SK-N-SH treated with all-trans-retinoic acid at 6 μM for 48 hours (cell line): ENCODE results near the gene ST6GALNAC3.

Experiments used
- GLIS3 ChIP-seq: fragments of 250-450 bp; sonication (Bioruptor Pico); IDR thresholded peaks from 2 replicates; pipeline ENCODE4 v1.5.0; 2020; ENCODE audit warnings: mild to moderate bottlenecking, moderate library complexity
- ISL1 ChIP-seq: fragments of 250-450 bp; sonication (Bioruptor Pico); IDR thresholded peaks from 2 replicates; pipeline ENCODE4 v2.1.2; 2022; ENCODE audit warnings: mild to moderate bottlenecking, moderate library complexity
- POU6F1 ChIP-seq: fragments of 250-450 bp; sonication (Bioruptor Pico); IDR thresholded peaks from 2 replicates; pipeline ENCODE4 v1.8.0; 2021; ENCODE audit warnings: low read depth, mild to moderate bottlenecking, moderate library complexity, borderline replicate concordance
- ZC3H10 ChIP-seq: fragments of 250-450 bp; sonication (Bioruptor Pico); IDR thresholded peaks from 2 replicates; pipeline ENCODE4 v1.5.1; 2021; ENCODE audit warnings: mild to moderate bottlenecking, moderate library complexity
- ZFP30 ChIP-seq: fragments of 450-650 bp; formaldehyde crosslinking; IDR thresholded peaks from 2 replicates; pipeline ENCODE4 v1.5.0; 2022; ENCODE audit warnings: mild to moderate bottlenecking, moderate library complexity
- TF ChIP-seq, protein P1 (sequence below): fragments of 250-450 bp; sonication (Bioruptor Pico); IDR thresholded peaks from 2 replicates; pipeline ENCODE4 v1.8.0; 2020; ENCODE audit warnings: mild to moderate bottlenecking, moderate library complexity, borderline replicate concordance

DNA sequence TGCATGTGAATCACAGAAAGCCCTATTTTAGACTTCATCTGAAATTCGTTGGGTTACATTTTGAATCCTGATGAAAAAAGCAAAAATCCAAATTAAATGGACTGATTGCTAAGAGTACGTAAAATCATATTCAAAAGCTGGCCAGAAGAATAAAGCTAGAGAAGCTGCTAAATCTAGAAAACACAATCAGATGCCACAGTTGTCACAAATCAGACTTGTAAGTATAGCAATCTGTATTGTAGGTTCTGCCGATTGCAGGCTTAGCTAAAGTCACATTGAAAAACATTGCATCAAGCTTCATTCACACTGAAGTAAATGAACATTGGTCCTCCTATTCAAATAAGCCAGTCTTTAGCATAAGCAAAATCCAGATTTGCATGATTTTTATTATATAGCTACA is 557.6 kb downstream of the ST6GALNAC3 start:
- TF ChIP-seq, protein P1, sequence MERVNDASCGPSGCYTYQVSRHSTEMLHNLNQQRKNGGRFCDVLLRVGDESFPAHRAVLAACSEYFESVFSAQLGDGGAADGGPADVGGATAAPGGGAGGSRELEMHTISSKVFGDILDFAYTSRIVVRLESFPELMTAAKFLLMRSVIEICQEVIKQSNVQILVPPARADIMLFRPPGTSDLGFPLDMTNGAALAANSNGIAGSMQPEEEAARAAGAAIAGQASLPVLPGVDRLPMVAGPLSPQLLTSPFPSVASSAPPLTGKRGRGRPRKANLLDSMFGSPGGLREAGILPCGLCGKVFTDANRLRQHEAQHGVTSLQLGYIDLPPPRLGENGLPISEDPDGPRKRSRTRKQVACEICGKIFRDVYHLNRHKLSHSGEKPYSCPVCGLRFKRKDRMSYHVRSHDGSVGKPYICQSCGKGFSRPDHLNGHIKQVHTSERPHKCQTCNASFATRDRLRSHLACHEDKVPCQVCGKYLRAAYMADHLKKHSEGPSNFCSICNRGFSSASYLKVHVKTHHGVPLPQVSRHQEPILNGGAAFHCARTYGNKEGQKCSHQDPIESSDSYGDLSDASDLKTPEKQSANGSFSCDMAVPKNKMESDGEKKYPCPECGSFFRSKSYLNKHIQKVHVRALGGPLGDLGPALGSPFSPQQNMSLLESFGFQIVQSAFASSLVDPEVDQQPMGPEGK = no peak
- no peak for TF ChIP-seq ZFP30
- TF ChIP-seq POU6F1 (CRISPR knock-in tag) = no peak
- TF ChIP-seq ISL1 (CRISPR knock-in tag) = no peak
- TF ChIP-seq ZC3H10 (CRISPR knock-in tag) = no peak
- no peak for TF ChIP-seq GLIS3 (CRISPR knock-in tag)
